GM19099 (cell line): Measurements from ENCODE around the gene ADO.

Source experiments
- POLR2A ChIP-seq: IDR thresholded peaks from 3 replicates; pipeline ENCODE4 v1.6.1; 2011; ENCODE audit warnings: low read depth; ENCODE audit not compliant: insufficient read length; ENCODE audit errors: extremely low read depth

Gene ADO

DNA sequence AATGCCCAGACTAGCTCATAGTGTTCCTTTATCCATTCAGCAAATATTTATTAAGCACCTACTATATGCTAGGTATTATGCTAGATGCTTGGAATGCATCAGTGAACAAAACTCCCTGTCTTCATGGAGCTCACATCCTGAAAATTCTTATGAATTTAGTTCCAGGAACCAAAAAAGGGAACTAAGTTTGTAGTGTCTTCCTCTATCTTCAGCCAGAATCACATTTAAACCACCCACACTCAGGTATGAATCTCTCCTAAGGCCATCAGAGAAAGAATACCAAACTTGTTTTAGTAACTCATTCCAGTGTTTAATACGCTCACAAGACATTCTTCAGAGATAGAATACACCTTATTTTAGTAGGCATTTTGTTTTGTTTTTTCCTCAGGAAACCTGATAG is 21.8 kb downstream of the ADO start:
- no peak for TF ChIP-seq POLR2A

DNA sequence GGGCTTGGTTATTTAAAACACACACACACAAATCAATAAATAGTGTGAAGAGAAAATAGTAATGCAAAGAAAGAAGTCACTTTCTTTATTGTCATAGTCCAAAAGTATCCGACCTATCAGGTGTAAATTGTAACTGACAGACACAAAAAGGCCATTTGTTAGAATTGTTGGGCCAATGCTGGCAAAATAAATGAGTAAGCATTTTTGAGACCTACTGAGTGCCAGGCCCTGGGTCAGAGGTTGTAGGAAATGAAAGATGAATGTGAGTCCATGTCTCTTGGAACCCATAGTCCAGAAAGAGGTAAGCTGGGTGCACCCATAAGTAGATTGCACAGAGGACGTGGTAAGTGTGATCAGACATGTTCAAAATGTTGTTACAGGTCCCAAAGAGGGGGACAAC is 25.1 kb downstream of the ADO start:
- TF ChIP-seq POLR2A, result no peak

- TF ChIP-seq POLR2A, result no peak
These were observed 26.2 kb downstream of the ADO start for GRCh38 chr10:62830679-62831078.

DNA sequence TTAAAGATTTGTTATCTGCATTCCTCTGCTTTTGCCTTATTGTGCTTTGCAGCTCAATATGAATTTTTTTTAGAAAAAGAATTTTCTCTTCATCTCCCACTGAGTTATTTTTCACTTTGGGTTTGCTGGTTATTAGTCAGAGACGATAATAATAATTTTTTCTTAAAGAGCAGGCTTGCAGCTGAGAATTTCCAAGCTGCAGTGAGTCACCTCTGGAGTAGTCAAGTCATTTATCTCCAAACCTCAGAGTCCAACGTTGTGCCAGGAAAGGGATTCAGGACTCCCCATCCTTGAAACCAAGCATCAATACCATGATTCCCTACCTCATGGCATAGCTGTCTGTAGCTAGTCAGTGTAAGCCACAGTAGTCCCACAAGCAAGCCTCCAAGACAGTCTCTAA is 26.8 kb downstream of the ADO start:
- no peak for TF ChIP-seq POLR2A

DNA sequence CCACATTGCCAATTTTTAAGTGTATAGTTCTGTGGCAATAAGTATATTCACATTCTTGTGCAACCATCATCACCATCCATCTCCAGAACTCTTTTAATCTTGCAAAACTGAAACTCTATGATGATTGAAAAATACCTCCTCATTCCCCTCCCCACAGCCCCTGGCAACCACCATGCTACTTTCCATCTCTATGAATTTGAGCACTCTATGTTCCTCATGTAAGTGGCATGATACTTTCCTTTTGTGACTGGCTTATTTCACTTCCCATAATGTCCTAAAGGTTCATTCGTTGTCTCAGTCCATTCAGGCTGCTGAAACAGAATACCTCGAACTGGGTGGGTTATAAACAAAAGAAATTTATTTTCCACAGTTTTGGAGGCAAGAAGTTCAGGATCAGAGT is 35.1 kb downstream of the ADO start:
- no peak for TF ChIP-seq POLR2A

DNA sequence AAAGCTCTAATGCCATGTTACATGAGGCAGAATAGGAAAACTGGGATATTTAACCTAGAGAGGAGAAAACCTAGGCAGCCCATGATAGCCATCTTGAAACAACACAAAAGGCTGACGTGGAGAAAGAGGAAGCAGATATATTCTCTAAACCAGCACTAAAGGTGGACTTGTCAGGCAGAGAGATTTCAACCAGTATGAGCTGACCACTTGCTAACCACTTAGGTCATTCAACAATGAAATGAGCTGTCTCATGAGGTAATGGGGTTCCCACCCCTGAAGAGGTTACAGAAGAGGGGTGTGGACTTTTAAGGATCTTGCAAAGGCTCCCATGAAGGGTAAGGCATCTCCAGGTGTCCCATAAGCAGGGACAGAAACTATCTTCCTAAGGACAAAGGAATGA is 38.5 kb downstream of the ADO start:
- no peak for TF ChIP-seq POLR2A

DNA sequence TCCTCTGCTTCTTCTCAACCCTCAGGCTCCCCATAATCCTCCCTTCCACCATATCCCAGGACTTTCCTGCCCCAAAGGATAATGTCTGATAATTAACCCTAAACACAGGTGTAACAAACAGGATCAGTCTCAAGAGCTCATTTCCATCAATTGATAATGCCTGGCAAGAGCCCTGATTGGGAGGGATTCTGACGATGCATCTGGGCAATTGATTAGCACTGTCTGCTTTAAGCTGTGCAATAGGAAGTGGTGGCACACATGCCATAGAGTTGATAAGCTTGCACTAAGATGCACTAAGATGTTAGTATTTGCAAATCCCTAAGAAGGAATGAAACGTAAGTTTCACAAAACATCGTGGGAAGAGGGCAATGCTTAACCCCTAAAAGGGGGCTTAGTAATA is 39.1 kb downstream of the ADO start:
- TF ChIP-seq POLR2A, result no peak

DNA sequence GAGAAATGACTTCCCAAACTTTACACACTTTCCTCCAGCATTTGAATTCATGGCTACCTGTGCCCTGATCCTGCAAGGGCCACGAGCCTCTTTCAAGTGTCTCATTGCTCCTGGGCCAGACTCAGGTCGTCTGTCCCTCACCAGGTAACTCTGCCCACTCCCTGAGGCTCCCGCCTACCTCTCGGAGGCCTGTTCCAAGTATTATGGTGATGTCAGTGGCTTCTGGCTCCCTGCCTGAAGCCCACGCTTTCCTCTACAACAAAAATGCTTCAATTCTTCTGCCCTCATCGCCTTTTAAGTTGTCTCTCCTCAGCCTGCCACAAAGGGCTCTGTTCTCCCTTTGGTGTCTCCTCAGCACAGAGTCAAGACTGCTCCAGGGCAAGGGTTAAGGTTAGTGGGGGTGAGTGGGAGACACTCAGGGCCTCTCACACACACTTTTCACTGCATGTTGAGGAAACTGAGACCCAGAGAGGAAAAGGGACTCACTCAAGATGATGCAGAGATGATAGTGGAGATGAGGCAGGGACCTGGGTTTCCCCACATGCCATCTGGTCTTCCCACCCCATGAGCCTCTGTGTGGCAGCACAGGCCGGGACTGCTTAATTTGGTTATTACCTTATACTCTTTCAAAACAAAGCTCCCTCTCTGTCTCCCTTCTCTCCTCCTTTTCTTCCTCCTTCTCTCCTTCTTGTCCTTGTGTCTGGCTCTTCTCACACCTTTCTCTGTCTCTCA is 39.9 kb downstream of the ADO start:
- TF ChIP-seq POLR2A, result no peak

DNA sequence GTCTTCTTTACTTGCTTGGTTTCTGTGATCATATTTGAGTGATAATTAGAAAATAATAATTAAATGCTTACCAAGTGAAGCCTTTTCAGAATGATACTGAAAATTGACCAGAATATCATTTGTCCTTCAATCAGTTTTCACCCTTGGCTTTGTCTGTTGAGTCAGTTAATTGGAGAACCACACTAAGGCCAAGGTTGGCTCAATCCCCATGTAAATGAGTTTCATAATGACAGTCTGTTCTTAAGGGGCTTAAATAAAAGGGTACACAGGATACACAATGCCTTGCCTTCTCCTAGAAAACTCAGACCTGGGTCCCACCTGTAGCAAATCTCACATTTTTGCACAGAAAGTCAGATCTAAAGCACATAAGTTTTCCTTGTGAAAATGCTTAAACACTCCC is 42.9 kb downstream of the ADO start:
- no peak for TF ChIP-seq POLR2A

GRCh38 chr10:62850646-62851045 is 46.1 kb downstream of the ADO start:
- no peak for TF ChIP-seq POLR2A

DNA sequence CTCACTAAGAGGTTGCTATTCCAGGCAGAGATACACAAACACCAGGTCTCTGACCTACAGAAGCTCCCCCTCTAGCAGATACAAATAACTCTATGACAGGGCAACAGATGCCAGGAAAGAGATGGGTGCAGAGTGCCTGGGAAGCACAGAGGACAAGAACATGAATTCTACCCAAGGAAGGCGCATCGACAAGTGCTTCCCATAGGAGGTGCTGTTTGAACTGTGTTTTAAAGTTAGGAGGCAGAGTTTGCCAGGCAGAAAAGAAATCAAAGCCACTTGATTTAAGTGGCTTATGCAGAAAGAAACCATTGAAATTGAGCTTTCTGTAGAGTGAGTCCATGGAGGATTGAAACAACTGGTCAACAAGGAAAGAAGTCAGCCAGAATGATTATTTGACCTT is 46.9 kb downstream of the ADO start:
- no peak for TF ChIP-seq POLR2A

DNA sequence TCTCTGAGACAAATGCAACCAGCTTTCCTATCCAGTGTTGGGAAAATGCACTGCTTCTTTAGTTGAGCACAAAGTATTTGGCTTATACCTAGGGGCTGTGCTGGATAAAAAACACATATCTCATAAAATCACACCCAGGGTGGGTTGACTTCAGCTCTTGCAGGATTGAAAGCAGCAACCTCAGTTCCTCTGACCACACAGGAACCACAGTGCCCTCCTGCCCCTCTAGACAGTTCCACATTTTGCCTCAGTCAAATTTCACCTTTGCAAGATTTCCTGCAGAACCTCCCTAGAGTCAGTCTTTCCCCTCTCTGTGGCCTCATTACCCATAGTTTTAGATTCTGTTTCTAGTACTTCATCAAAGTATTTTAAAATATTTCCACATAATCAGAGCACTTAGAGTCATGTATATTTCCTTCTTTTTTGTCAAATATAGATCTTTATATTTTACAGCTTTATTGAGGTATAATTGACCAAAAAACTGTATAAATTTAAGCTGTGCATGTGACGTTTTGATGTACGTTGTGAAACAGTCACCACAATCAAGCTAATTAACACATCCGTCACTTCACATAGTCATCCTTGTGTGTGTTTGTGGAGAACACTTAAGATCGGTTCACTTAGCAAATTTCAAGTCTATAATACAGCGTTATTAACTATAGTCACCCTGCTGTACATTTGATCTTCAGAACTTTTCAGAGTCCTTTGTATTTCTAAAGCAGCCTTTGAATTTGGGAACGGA is 48.6 kb downstream of the ADO start:
- no peak for TF ChIP-seq POLR2A

GRCh38 chr10:62853710-62854109 is 49.2 kb downstream of the ADO start:
- no peak for TF ChIP-seq POLR2A

DNA sequence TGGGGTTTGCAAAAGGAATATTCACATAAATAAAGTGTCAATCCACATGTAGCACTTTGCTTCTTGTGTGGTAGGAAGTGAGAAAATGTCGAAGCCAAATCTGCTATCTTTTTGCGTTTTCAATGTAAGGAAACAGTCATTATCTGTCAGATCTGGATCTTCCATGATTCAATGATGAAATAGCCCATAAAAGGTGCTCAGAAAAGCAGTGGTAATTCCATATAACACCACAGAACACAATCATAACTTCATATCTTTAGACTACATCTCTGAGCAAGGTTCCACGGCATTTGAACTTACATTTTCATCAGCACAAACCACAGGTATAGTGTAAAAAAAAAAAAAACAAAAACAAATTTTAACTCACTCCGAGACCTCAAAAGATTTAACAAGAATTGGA is 51.5 kb downstream of the ADO start:
- TF ChIP-seq POLR2A, result no peak
